NCI-H345 treated with DMSO at 0.1 percent for 48 hours (cell line): Measurements from ENCODE around the gene LDLR.
A peak's percentile ranks its signal among the peaks of the same experiment; 100 is the strongest.

Experiments used
- DNase-seq: peaks from one replicate; lab custom pipeline; 2025; ENCODE audit not compliant: unreplicated experiment; lab: John Stamatoyannopoulos, UW

The LDLR gene

GRCh38 chr19:11089254-11090013, at the start of gene LDLR:
LDLR (plus strand) TSS chr19:11089463; CDS start chr19:11089549, 86 bp downstream.
- DNase-seq = peak; percentile 22

GRCh38 chr19:11041194-11041593, 48.1 kb upstream of the LDLR start:
- DNase-seq = no peak

DNA sequence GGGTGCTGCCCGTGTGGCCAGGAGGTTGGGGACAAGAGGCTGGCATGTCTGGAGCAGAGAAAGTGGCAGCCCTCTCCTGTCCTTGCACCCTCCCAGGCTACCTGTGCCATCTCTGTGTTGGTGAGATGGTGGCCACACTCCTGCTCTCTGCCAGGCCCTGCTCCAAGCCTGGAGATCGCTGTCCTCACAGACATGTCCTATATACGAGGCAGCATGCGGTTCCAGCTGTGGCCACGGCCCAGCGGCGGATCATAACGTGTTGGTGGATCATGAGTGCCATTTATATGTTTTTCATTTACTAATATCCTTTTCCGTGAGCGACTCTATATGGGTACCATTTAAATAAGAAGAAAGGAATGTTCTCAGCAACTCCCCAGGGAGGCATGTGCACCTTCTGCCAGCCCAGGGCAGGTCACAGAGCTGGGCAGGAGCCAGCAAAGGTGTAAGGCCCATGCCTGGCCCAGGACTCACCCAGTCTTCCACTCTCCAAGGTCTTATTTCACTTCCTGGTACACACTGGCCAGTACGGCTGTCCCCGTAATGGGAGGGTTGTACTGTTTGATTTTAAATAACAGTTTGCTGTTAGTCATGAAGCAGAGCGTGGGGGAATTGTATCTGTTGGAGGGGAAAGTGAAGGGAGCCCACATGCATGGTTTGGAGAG, 47.2 kb upstream of the LDLR start:
- DNase-seq = no peak

DNA sequence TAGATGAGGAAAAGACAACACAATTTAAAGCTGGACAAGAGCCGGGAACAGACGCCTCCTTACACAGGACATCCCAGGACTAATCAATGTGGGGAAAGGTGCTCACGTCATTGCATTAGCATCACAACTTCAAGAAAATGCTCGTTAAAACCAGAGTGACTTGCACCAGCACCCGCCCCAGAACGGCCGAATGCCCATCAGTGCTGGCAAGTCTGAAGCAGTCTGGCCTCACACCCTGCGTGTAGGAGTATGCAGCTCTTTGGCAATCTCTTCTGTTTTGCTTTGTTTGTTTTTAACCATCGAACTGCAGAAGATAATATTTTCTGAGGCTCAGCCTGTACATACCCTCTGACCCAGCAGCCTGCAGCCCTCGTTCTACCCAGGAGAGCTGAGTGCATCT, 44.8 kb upstream of the LDLR start:
- DNase-seq = no peak

DNA sequence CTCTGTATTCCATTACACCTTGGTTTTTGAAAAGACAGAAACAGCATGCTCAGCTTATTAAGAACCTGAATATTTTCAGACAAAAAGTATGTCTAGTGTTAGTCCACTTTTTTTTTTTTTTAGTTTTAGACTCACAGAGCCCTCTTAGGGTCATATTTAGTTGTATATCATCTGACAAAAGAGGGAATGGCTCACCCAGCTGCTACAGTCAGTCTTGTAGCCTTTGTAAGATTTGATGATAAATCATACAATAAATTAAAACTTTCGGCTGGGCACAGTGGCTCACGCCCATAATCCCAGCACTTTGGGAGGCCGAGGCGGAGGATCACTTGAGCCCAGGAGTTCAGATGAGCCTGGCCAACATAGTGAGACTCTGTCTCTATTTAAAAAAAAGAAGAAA, 43.7 kb upstream of the LDLR start:
- no peak for DNase-seq

DNA sequence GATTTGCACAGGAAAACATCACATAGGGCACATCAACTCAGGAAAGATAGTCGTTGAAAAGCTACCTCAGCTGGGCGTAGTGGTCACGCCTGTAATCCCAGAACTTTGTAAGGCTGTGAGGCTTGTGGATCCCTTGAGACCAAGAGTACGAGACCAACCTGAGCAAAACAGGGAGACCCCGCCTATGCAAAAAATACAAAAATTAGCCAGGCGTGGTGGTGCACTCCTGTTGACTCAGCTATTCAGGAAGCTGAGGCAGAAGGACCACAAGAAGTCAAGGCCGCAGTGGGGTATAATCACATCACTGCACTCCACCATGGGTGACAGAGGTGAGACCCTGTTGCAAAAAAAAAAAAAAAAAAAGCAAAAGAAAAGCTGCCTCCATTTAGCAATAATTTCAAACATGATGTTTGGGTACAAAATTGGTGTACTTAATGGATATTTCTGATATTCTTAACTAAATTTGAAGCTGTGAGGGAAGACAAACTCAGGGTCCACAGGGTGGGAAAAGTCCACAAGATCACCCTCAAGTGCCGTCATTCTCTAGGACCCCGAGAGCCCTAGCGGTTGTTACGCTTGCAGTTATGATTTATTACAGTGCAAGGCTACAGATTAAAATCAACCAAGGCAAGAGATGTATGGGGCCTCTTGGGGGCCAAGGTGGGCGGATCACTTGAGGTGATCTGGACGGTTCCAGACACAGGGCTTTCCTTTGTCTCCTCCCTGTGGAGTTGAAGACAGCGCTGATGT, 42.5 kb upstream of the LDLR start:
- DNase-seq = no peak

- DNase-seq = no peak
These were observed 41.4 kb upstream of the LDLR start for GRCh38 chr19:11047866-11048265.

GRCh38 chr19:11050323-11051114, 38.7 kb upstream of the LDLR start:
- no peak for DNase-seq

- no peak for DNase-seq
These were observed 35.5 kb upstream of the LDLR start for GRCh38 chr19:11053817-11054195.

- DNase-seq = no peak
These were observed 35.1 kb upstream of the LDLR start for GRCh38 chr19:11054200-11054599.

- DNase-seq = no peak
These were observed 34.6 kb upstream of the LDLR start for GRCh38 chr19:11054628-11055027.

- no peak for DNase-seq
These were observed 30.8 kb upstream of the LDLR start for GRCh38 chr19:11058246-11059030.

- no peak for DNase-seq
These were observed 29.5 kb upstream of the LDLR start for GRCh38 chr19:11059511-11060358.

GRCh38 chr19:11061952-11062351, 27.3 kb upstream of the LDLR start:
- no peak for DNase-seq

DNA sequence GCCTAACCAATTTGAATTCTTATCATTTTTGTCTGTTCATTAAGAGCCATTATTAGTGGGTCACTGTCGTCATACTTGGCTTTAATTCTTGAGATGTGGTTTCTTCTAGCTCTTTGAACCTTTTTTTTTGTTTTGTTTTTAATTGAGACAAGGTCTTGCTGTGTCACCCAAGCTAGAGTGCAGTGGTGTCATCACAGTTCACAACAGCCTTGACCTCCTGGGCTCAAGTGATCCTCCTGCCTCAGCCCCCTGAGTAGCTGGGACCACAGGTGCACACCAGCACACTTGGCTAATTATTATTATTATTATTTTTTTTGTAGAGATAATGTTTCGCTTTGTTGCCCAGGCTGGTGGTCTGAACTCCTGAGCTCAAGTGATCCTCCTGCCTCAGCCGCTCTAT, 25.8 kb upstream of the LDLR start:
- DNase-seq = no peak

GRCh38 chr19:11064831-11065303, 24.4 kb upstream of the LDLR start:
- DNase-seq = no peak

DNA sequence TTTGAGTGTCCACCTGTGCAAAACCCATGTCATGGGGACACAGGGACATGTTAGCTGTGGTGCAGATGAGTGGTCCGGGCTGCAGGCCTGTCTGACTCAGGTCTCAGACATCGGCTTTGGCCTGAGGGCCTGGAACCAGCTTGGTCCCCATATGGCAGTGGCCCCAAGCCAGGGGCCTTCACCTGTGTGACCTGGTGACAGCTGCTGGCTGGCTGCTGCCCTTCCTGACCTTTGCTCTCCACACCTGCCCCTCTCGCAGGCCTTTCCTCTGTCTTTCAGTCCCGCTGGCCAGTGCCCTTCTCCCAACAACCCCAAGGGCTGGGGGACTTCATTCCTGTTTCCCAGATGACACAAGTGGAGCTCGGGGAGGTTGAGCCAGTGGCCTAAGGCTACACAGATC, 22.9 kb upstream of the LDLR start:
- no peak for DNase-seq

GRCh38 chr19:11067356-11068113, 21.7 kb upstream of the LDLR start:
- no peak for DNase-seq

DNA sequence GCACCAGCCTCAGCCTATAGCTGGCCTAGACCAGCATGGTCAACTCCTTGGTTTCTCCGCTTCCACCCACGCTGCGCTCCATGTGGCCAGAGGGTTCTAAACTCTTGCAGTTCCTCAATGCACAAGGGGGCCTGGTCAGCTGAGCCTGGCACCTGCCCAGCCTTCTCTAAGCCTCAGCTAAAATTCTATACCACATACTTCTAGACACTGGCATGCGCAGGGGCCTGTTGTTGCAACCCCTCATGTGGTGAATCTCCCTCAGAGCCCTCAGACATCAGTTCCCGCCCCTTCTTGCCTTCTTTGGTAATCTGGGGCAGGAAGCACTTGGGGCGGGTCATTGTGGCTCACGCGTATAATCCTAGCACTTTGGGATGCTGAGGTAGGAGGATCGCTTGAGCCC, 19.7 kb upstream of the LDLR start:
- no peak for DNase-seq
